ENCODE results near the gene CLDN2. TPM values are rescaled to one million over a fixed set of nuclear protein-coding genes. Genes with fewer than 3 reads are reported as not detected.
A peak's percentile ranks its signal among the peaks of the same experiment; 100 is the strongest.

CLDN2 gene
- total and polyA plus RNA-seq, 4 donors, result 0.37 to 25.5 (median 20.7) TPM

DNA sequence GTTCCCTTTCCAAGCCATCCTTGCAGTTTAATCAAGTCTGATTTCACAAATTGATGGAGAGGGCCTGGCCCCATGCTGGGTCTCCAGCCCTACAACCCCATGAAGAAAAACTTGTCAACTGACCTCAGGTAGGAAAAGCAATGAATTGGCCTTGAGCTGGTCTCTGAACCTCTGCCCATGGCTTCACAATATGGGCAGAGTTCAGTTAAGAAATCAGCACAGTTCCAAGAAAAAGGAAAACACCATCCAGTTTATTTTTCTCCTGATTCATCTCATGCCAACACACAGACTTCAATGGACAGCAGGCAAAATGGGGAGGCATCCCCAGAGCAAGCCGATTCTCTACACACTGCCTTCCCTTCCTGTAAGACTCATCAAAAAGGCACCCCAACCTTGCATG is 20.4 kb upstream of the CLDN2 start (continued):
- peak in 1 of 2 donors; percentile 44 for TF ChIP-seq JUND (IDR thresholded peaks at IDR 0.05)
- no peak for TF ChIP-seq FOXA1 (IDR thresholded peaks at IDR 0.05)
- TF ChIP-seq TAF1 (conservative IDR thresholded peaks at IDR 0.05), result peak; percentile 13

- no peaks in the 10 kb centered on the region for H3K36me3 ChIP-seq (ENCODE audit: control insufficient read depth in 4 of 4, insufficient read depth in 3 of 4, low read depth in 1 of 4, low read length in 3 of 4)
- no peaks in the 10 kb centered on the region for H3K9me3 ChIP-seq (ENCODE audit: control insufficient read depth in 4 of 4, low read length in 3 of 4)
- H3K4me3 ChIP-seq (ENCODE audit: low read depth in 1 of 3, low read length in 3 of 3), result peak overlapping the region in 2 of 3 donors; percentile 6 to 36
- TF ChIP-seq TAF1 (conservative IDR thresholded peaks at IDR 0.05) (no peak), HNF4A (conservative IDR thresholded peaks at IDR 0.05) (peak in 1 of 2 donors; percentile 57)
- no peaks in the 10 kb centered on the region for H3K27me3 ChIP-seq (ENCODE audit: control insufficient read depth in 4 of 4, insufficient read depth in 4 of 4, low read length in 3 of 4)
- H3K9ac ChIP-seq (ENCODE audit: low read depth in 1 of 2, low read length in 2 of 2), result peak overlapping the region in 1 of 2 donors; percentile 65
- H3K4me1 ChIP-seq (ENCODE audit: control insufficient read depth in 4 of 4, insufficient read depth in 4 of 4, low read length in 3 of 4), result peaks cover under 1 to 44% (median 32%) of the 10 kb centered on the region in 4 donors
- DNase-seq (ENCODE audit: low spot score), result no peak
- peak overlapping the region; percentile 78 to 95 for H3K27ac ChIP-seq (ENCODE audit: low read depth in 1 of 2, low read length in 2 of 2)
- 30% methylated on average over 3 of the region's 3 CpGs for WGBS
Measured at GRCh38 chrX:106901341-106901740, 18.9 kb upstream of the CLDN2 start.

- DNase-seq (ENCODE audit: low spot score), result no peak
- H3K27ac ChIP-seq (ENCODE audit: low read depth in 1 of 2, low read length in 2 of 2), result peak overlapping the region; percentile 85 to 95
- peaks cover 3 to 48% (median 33%) of the 10 kb centered on the region in 4 donors for H3K4me1 ChIP-seq (ENCODE audit: control insufficient read depth in 4 of 4, insufficient read depth in 4 of 4, low read length in 3 of 4)
- no peaks in the 10 kb centered on the region for H3K9me3 ChIP-seq (ENCODE audit: control insufficient read depth in 4 of 4, low read length in 3 of 4)
- TF ChIP-seq ATF3 (IDR thresholded peaks at IDR 0.05) (peak; percentile 64), FOXA1 (IDR thresholded peaks at IDR 0.05) (no peak), RAD21 (IDR thresholded peaks at IDR 0.05) (peak in 1 of 2 donors; percentile 47), RXRA (IDR thresholded peaks at IDR 0.05) (peak; percentile 83 to 86), NR2F2 (IDR thresholded peaks at IDR 0.05) (no peak), HNF4A (conservative IDR thresholded peaks at IDR 0.05) (peak; percentile 96), FOXA2 (IDR thresholded peaks at IDR 0.05) (no peak), SP1 (IDR thresholded peaks at IDR 0.05) (peak; percentile 89), GABPA (IDR thresholded peaks at IDR 0.05 in 1 of 2, conservative IDR thresholded peaks at IDR 0.05 in 1 of 2) (no peak), HNF4G (IDR thresholded peaks at IDR 0.05) (peak; percentile 96), JUND (IDR thresholded peaks at IDR 0.05) (peak; percentile 49 to 71), EGR1 (IDR thresholded peaks at IDR 0.05; ENCODE audit: low read depth in 2 of 2) (peak in 1 of 2 donors; percentile 29)
- TF ChIP-seq, protein P1, sequence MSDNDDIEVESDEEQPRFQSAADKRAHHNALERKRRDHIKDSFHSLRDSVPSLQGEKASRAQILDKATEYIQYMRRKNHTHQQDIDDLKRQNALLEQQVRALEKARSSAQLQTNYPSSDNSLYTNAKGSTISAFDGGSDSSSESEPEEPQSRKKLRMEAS (IDR thresholded peaks at IDR 0.05), result peak; percentile 75
- TF ChIP-seq, protein P2, sequence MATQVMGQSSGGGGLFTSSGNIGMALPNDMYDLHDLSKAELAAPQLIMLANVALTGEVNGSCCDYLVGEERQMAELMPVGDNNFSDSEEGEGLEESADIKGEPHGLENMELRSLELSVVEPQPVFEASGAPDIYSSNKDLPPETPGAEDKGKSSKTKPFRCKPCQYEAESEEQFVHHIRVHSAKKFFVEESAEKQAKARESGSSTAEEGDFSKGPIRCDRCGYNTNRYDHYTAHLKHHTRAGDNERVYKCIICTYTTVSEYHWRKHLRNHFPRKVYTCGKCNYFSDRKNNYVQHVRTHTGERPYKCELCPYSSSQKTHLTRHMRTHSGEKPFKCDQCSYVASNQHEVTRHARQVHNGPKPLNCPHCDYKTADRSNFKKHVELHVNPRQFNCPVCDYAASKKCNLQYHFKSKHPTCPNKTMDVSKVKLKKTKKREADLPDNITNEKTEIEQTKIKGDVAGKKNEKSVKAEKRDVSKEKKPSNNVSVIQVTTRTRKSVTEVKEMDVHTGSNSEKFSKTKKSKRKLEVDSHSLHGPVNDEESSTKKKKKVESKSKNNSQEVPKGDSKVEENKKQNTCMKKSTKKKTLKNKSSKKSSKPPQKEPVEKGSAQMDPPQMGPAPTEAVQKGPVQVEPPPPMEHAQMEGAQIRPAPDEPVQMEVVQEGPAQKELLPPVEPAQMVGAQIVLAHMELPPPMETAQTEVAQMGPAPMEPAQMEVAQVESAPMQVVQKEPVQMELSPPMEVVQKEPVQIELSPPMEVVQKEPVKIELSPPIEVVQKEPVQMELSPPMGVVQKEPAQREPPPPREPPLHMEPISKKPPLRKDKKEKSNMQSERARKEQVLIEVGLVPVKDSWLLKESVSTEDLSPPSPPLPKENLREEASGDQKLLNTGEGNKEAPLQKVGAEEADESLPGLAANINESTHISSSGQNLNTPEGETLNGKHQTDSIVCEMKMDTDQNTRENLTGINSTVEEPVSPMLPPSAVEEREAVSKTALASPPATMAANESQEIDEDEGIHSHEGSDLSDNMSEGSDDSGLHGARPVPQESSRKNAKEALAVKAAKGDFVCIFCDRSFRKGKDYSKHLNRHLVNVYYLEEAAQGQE (IDR thresholded peaks at IDR 0.05), result no peak
- TF ChIP-seq, protein P3, sequence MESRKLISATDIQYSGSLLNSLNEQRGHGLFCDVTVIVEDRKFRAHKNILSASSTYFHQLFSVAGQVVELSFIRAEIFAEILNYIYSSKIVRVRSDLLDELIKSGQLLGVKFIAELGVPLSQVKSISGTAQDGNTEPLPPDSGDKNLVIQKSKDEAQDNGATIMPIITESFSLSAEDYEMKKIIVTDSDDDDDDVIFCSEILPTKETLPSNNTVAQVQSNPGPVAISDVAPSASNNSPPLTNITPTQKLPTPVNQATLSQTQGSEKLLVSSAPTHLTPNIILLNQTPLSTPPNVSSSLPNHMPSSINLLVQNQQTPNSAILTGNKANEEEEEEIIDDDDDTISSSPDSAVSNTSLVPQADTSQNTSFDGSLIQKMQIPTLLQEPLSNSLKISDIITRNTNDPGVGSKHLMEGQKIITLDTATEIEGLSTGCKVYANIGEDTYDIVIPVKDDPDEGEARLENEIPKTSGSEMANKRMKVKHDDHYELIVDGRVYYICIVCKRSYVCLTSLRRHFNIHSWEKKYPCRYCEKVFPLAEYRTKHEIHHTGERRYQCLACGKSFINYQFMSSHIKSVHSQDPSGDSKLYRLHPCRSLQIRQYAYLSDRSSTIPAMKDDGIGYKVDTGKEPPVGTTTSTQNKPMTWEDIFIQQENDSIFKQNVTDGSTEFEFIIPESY (IDR thresholded peaks at IDR 0.05), result peak; percentile 56
- no peaks in the 10 kb centered on the region for H3K27me3 ChIP-seq (ENCODE audit: control insufficient read depth in 4 of 4, insufficient read depth in 4 of 4, low read length in 3 of 4)
- WGBS, result 32% methylated on average over 4 of the region's 4 CpGs
- no peaks in the 10 kb centered on the region for H3K36me3 ChIP-seq (ENCODE audit: control insufficient read depth in 4 of 4, insufficient read depth in 3 of 4, low read depth in 1 of 4, low read length in 3 of 4)
- peak overlapping the region in 1 of 2 donors; percentile 65 for H3K9ac ChIP-seq (ENCODE audit: low read depth in 1 of 2, low read length in 2 of 2)
- H3K4me3 ChIP-seq (ENCODE audit: low read depth in 1 of 3, low read length in 3 of 3), result peak overlapping the region in 1 of 3 donors; percentile 15
Measured at GRCh38 chrX:106901781-106902219, 18.4 kb upstream of the CLDN2 start.

Measured in liver (tissue), 9 donors.